ENCODE results near the gene TBL1X.

TBL1X gene

GRCh38 chrX:9557521-9557920 lies 92.7 kb downstream of the TBL1X start:
- DNase-seq (ENCODE audit: low read depth): no peak
- no peak overlapping the region for H3K4me3 ChIP-seq (ENCODE audit: low read depth, low read length)
- no peak for TF ChIP-seq CTCF (IDR thresholded peaks at IDR 0.05; ENCODE audit: low read depth, low read length, missing control alignments)

GRCh38 chrX:9558615-9559014 lies 93.8 kb downstream of the TBL1X start:
- TF ChIP-seq CTCF (IDR thresholded peaks at IDR 0.05; ENCODE audit: low read depth, low read length, missing control alignments): no peak
- no peak overlapping the region for H3K4me3 ChIP-seq (ENCODE audit: low read depth, low read length)
- no peak for DNase-seq (ENCODE audit: low read depth)

- no peak for TF ChIP-seq CTCF (IDR thresholded peaks at IDR 0.05; ENCODE audit: low read depth, low read length, missing control alignments)
- no peak overlapping the region for H3K4me3 ChIP-seq (ENCODE audit: low read depth, low read length)
- no peak for DNase-seq (ENCODE audit: low read depth)
Measured at GRCh38 chrX:9560219-9560618, 95.4 kb downstream of the TBL1X start.

GRCh38 chrX:9561199-9561598 lies 96.3 kb downstream of the TBL1X start:
- no peak for TF ChIP-seq CTCF (IDR thresholded peaks at IDR 0.05; ENCODE audit: low read depth, low read length, missing control alignments)
- H3K4me3 ChIP-seq (ENCODE audit: low read depth, low read length): no peak overlapping the region
- DNase-seq (ENCODE audit: low read depth): no peak

- no peak overlapping the region for H3K4me3 ChIP-seq (ENCODE audit: low read depth, low read length)
- TF ChIP-seq CTCF (IDR thresholded peaks at IDR 0.05; ENCODE audit: low read depth, low read length, missing control alignments): no peak
- DNase-seq (ENCODE audit: low read depth): no peak
Measured at GRCh38 chrX:9562851-9563250, 98.0 kb downstream of the TBL1X start.

GRCh38 chrX:9566150-9566621 lies 101.3 kb downstream of the TBL1X start:
- H3K4me3 ChIP-seq (ENCODE audit: low read depth, low read length): no peak overlapping the region
- no peak for DNase-seq (ENCODE audit: low read depth)
- no peak for TF ChIP-seq CTCF (IDR thresholded peaks at IDR 0.05; ENCODE audit: low read depth, low read length, missing control alignments)

GRCh38 chrX:9569876-9570301 lies 105.0 kb downstream of the TBL1X start:
- no peak overlapping the region for H3K4me3 ChIP-seq (ENCODE audit: low read depth, low read length)
- no peak for DNase-seq (ENCODE audit: low read depth)
- TF ChIP-seq CTCF (IDR thresholded peaks at IDR 0.05; ENCODE audit: low read depth, low read length, missing control alignments): no peak

Data from GM12864 (cell line).